Naive B cell (primary cell): ENCODE measurements around the gene MCC. TPM values are rescaled to one million over a fixed set of nuclear protein-coding genes. Genes with fewer than 3 reads are reported as not detected.

Experiments
- ATAC-seq, 2 donors: fragments of 150-1000 bp; cut with Tn5 transposase; 2 replicates each; pipeline ENCODE4 v1.10.0; 2021; ENCODE audit warnings: low read depth in 2 of 2, mild to moderate bottlenecking in 2 of 2, moderate library complexity in 2 of 2
- DNase-seq: peaks from one replicate; pipeline ENCODE4 v3.0.0; 2022
- H3K27ac Mint-ChIP-seq, 6 donors: one replicate each; pipeline ENCODE4 v1.8.0; 2020 to 2022; ENCODE audit warnings: mild to moderate bottlenecking in 6 of 6, mixed read lengths in 6 of 6, moderate library complexity in 5 of 6, inconsistent platforms in 2 of 6
- H3K27me3 Mint-ChIP-seq, 3 donors: one replicate each; pipeline ENCODE4 v1.8.0; 2021 to 2022; ENCODE audit warnings: mixed read lengths in 3 of 3, mild to moderate bottlenecking in 1 of 3
- H3K36me3 Mint-ChIP-seq, 2 donors: one replicate each; pipeline ENCODE4 v1.8.0; 2020 to 2022; ENCODE audit warnings: mixed read lengths in 2 of 2, inconsistent platforms in 1 of 2, mild to moderate bottlenecking in 1 of 2
- H3K4me1 Mint-ChIP-seq, 3 donors: one replicate each; pipeline ENCODE4 v1.8.0; 2020 to 2022; ENCODE audit warnings: mixed read lengths in 3 of 3, inconsistent platforms in 1 of 3, mild to moderate bottlenecking in 1 of 3, moderate library complexity in 1 of 3
- H3K4me3 Mint-ChIP-seq, 8 donors: one replicate each; pipeline ENCODE4 v1.8.0; 2020 to 2022; ENCODE audit warnings: mild to moderate bottlenecking in 8 of 8, mixed read lengths in 8 of 8, moderate library complexity in 8 of 8, inconsistent platforms in 2 of 8
- H3K9me3 Mint-ChIP-seq, 7 donors: one replicate each; pipeline ENCODE4 v1.8.0; 2020 to 2022; ENCODE audit warnings: mixed read lengths in 7 of 7, mild to moderate bottlenecking in 5 of 7, inconsistent platforms in 2 of 7, moderate library complexity in 1 of 7
- polyA plus RNA-seq, 6 donors: library from polyadenylated mRNA; unstranded; fragments of 300-500 nt; fragmentation: Illumina TruSeq; gene quantifications; one replicate each; pipeline ENCODE4 v1.2.3, GENCODE V29; 2021; ENCODE audit warnings: low read depth in 6 of 6

Gene MCC
- polyA plus RNA-seq, 6 donors from 2014 or later = 0.16 to 0.56 (median 0.31) TPM; not detected in 1

GRCh38 chr5:113170707-113171106 is 317.5 kb downstream of the MCC start:
- no peak for ATAC-seq
- Mint-ChIP-seq H3K27me3 (peaks cover 17 to 41% (median 19%) of the 10 kb centered on the region in 3 donors), H3K4me1 (no peaks in the 10 kb centered on the region), H3K4me3 (no peak overlapping the region), H3K9me3 (no peaks in the 10 kb centered on the region), H3K36me3 (no peaks in the 10 kb centered on the region), H3K27ac (no peak overlapping the region)
- DNase-seq = no peak

DNA sequence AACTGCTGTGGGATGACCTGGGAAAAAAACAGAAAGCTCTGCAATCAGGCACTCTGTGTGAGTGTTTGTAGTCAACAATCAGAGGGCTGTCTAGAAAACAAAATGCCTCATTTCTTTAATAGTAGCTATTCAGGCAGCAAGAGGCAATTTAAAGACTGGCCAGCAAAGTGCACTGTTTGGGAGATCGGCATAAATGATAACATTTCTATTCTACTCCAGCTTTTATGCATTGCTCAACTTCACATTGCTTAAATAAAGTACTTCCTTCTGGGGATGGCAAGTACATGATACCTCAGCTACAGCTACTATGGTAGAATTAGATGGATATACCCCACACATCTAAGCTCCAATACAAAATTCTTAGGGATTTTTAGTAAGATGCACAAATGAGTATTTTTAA is 318.5 kb downstream of the MCC start:
- peaks cover 17 to 48% (median 19%) of the 10 kb centered on the region in 3 donors for H3K27me3 Mint-ChIP-seq
- no peak for DNase-seq
- no peak overlapping the region for H3K4me3 Mint-ChIP-seq
- H3K9me3 Mint-ChIP-seq = no peaks in the 10 kb centered on the region
- ATAC-seq = no peak
- H3K27ac Mint-ChIP-seq = no peak overlapping the region
- H3K36me3 Mint-ChIP-seq = no peaks in the 10 kb centered on the region
- no peaks in the 10 kb centered on the region for H3K4me1 Mint-ChIP-seq

- Mint-ChIP-seq H3K4me1 (no peaks in the 10 kb centered on the region), H3K9me3 (no peaks in the 10 kb centered on the region), H3K4me3 (no peak overlapping the region), H3K36me3 (no peaks in the 10 kb centered on the region), H3K27ac (no peak overlapping the region), H3K27me3 (peaks cover 15 to 38% (median 19%) of the 10 kb centered on the region in 3 donors)
- DNase-seq (no peak), ATAC-seq (no peak)
Observed at GRCh38 chr5:113167985-113168384, 320.3 kb downstream of the MCC start.

GRCh38 chr5:113166852-113167366 is 321.3 kb downstream of the MCC start:
- ATAC-seq = no peak
- Mint-ChIP-seq H3K4me1 (no peaks in the 10 kb centered on the region), H3K36me3 (no peaks in the 10 kb centered on the region), H3K4me3 (no peak overlapping the region), H3K27me3 (peaks cover 16 to 36% (median 17%) of the 10 kb centered on the region in 3 donors), H3K9me3 (no peaks in the 10 kb centered on the region), H3K27ac (peak overlapping the region in 1 of 6 donors; percentile 23)
- DNase-seq = no peak

DNA sequence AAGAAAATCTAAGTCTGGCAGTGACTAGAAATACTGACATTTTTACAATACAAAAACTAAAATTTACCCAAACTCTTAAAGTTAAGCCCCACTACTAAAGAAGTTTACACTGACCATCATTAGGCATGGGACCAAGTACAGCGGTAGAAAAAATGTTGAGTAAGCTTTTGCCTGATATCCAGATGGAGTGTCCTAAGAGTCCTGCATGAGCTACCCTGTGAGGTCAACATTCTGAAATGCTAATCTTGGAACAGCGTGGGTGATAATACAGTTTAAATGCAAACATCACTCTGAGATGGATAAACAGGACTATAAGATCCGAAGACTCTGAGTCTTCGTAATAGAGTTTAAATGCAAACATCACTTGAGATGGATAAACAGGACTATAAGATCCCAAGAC is 322.0 kb downstream of the MCC start:
- no peak for DNase-seq
- peaks cover 16 to 30% (median 17%) of the 10 kb centered on the region in 3 donors for H3K27me3 Mint-ChIP-seq
- no peaks in the 10 kb centered on the region for H3K4me1 Mint-ChIP-seq
- no peak for ATAC-seq
- no peaks in the 10 kb centered on the region for H3K9me3 Mint-ChIP-seq
- no peak overlapping the region for H3K27ac Mint-ChIP-seq
- no peak overlapping the region for H3K4me3 Mint-ChIP-seq
- H3K36me3 Mint-ChIP-seq = no peaks in the 10 kb centered on the region

- DNase-seq (no peak), ATAC-seq (no peak)
- Mint-ChIP-seq H3K27ac (no peak overlapping the region), H3K4me1 (no peaks in the 10 kb centered on the region), H3K36me3 (no peaks in the 10 kb centered on the region), H3K4me3 (no peak overlapping the region), H3K27me3 (peaks cover 17 to 37% (median 22%) of the 10 kb centered on the region in 3 donors), H3K9me3 (no peaks in the 10 kb centered on the region)
Observed at GRCh38 chr5:113164021-113164420, 324.2 kb downstream of the MCC start.

DNA sequence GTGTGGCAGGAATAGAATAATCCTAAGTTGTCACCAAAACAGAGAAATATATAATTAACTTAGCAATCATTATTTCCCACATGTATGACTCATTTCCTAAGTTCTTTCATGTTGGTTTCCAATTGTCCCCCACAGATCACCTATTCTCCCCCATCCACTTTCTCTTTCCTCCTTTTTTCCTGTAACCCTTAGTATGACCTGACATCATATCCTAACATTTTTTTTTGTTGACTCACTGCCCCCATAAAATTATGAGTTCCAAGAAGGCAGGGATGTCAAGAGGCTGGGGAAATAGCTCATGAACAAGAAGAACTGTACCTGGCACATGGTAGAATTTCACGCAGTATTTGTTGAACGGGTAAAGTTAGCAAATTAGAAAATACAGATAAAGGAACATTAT is 324.9 kb downstream of the MCC start:
- peaks cover 17 to 38% (median 23%) of the 10 kb centered on the region in 3 donors for H3K27me3 Mint-ChIP-seq
- DNase-seq = no peak
- H3K36me3 Mint-ChIP-seq = no peaks in the 10 kb centered on the region
- ATAC-seq = no peak
- H3K9me3 Mint-ChIP-seq = no peaks in the 10 kb centered on the region
- no peak overlapping the region for H3K27ac Mint-ChIP-seq
- no peak overlapping the region for H3K4me3 Mint-ChIP-seq
- no peaks in the 10 kb centered on the region for H3K4me1 Mint-ChIP-seq

DNA sequence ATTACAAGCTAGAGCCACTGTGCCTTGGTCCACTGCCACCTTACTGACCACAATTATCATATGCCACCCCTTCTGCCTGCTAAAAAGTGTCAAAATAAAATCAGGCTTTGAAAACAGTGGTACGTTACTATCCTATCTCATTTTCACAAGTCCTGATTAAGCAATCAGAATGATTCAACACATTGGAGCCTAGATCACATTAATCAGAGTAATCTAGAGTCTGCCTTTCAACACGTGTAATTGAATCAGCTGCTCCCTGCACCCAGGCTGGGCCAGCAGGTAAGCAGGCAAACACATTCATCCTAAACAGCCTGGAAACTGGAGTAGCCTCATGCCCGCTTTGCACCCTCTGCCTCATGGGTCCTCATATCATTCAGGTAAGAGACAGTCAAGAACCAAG is 325.5 kb downstream of the MCC start:
- Mint-ChIP-seq H3K4me1 (no peaks in the 10 kb centered on the region), H3K27ac (peak overlapping the region in 1 of 6 donors; percentile 23), H3K4me3 (no peak overlapping the region), H3K9me3 (no peaks in the 10 kb centered on the region), H3K36me3 (no peaks in the 10 kb centered on the region), H3K27me3 (peaks cover 17 to 36% (median 23%) of the 10 kb centered on the region in 3 donors)
- DNase-seq = no peak
- ATAC-seq = no peak

GRCh38 chr5:113162208-113162607 is 326.0 kb downstream of the MCC start:
- ATAC-seq (no peak), DNase-seq (no peak)
- Mint-ChIP-seq H3K36me3 (no peaks in the 10 kb centered on the region), H3K27me3 (peaks cover 17 to 33% (median 23%) of the 10 kb centered on the region in 3 donors), H3K27ac (no peak overlapping the region), H3K4me3 (no peak overlapping the region), H3K4me1 (no peaks in the 10 kb centered on the region), H3K9me3 (no peaks in the 10 kb centered on the region)

DNA sequence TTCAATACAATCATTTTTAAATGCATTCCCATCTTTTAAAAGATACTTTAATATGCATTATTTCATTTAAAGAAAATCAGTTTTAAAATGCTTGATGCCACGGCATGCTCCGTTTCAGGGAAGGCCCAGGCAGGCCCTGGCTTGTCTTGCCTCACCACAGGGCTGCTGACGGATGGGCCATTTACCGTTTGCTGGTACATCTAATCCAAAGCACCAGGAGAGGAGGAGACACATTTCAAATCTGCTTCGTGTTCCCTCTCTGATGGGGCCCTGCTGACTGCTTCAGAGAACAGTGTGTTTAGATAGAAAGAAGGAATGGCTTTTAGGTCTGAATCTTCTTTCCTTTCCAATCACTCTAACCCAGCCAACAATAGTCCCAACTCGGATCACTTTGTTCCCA is 326.4 kb downstream of the MCC start:
- Mint-ChIP-seq H3K27ac (no peak overlapping the region), H3K36me3 (no peaks in the 10 kb centered on the region), H3K4me3 (no peak overlapping the region), H3K27me3 (peaks cover 15 to 29% (median 23%) of the 10 kb centered on the region in 3 donors), H3K9me3 (no peaks in the 10 kb centered on the region), H3K4me1 (no peaks in the 10 kb centered on the region)
- no peak for ATAC-seq
- no peak for DNase-seq

- peaks cover 8 to 28% (median 18%) of the 10 kb centered on the region in 3 donors for H3K27me3 Mint-ChIP-seq
- ATAC-seq = no peak
Observed at GRCh38 chr5:113157886-113158285, 330.4 kb downstream of the MCC start.

DNA sequence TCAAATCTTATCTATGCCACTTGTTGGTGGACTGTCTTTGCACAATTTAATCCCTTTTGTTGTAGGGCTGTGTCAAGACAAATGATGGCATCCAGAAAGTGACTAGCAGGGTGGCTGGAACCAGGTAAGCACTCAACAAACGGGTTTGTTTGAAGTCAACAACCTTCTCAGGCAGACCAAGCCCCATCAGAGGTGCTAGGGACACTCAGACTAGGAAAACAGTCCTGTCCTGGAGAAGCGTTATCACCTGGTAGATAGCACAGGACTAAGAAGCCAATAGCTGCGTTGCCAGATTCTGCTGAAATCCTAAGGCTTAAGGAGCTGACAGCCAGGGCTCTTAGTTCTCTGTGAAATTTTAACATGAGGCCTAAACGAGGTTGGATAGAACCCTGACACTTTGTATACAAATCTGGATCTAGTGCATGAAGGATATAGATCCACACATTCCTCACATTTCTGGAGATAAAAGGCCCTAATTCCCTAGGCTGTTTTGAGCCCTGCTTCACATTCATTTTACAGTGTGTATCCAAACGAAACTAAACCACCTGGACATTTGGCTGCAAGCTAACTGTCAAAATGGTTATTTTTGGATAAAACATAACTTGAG is 331.9 kb downstream of the MCC start:
- H3K4me3 Mint-ChIP-seq = no peak overlapping the region
- no peaks in the 10 kb centered on the region for H3K4me1 Mint-ChIP-seq
- H3K27ac Mint-ChIP-seq = no peak overlapping the region
- peaks cover 0 to 7% (median 0%) of the 10 kb centered on the region in 7 donors for H3K9me3 Mint-ChIP-seq
- H3K27me3 Mint-ChIP-seq = peaks cover 9 to 26% (median 15%) of the 10 kb centered on the region in 3 donors
- DNase-seq = no peak
- no peak for ATAC-seq
- H3K36me3 Mint-ChIP-seq = no peaks in the 10 kb centered on the region

More at GRCh38 chr5:113157886-113158285, 330.4 kb downstream of the MCC start:
- Mint-ChIP-seq H3K9me3 (peaks cover 0 to 7% (median 0%) of the 10 kb centered on the region in 7 donors), H3K4me3 (no peak overlapping the region), H3K4me1 (no peaks in the 10 kb centered on the region), H3K36me3 (no peaks in the 10 kb centered on the region), H3K27ac (no peak overlapping the region)
- no peak for DNase-seq

DNA sequence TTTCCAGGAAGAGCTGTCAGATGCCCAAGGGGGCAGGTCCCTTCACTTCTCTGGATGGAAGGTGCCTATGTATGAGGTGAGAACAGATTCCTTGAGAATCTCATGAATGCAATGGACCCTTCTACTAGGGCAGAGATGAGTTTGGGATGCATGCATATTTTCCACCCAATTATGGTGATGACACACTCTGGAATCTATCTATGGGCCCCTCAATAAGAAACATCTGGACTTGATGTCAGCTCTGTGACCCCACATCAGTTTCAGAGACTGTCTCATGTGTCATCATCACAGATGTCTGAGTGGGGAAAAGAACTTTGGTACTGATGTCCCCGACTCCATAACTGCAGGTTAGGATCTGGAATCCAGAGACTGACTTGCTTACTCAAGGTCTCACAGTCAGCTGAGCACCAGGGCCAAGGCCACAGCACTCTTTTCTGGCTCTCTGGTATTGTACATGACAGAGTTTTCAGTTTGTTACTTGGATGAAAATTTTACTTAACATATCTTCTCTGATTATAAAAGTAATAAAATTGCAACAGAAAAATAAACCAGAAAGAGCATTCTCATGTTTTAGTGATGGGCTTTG is 334.6 kb downstream of the MCC start:
- H3K9me3 Mint-ChIP-seq = peaks cover 0 to 7% (median 0%) of the 10 kb centered on the region in 7 donors
- ATAC-seq = no peak
- DNase-seq = no peak
- H3K27me3 Mint-ChIP-seq = peaks cover 2 to 20% (median 9%) of the 10 kb centered on the region in 3 donors
- H3K27ac Mint-ChIP-seq = no peak overlapping the region
- H3K4me3 Mint-ChIP-seq = no peak overlapping the region
- H3K36me3 Mint-ChIP-seq = no peaks in the 10 kb centered on the region
- no peaks in the 10 kb centered on the region for H3K4me1 Mint-ChIP-seq

GRCh38 chr5:113152380-113152740 is 335.9 kb downstream of the MCC start:
- H3K36me3 Mint-ChIP-seq = no peaks in the 10 kb centered on the region
- no peak for ATAC-seq
- H3K9me3 Mint-ChIP-seq = peaks cover 0 to 7% (median 0%) of the 10 kb centered on the region in 7 donors
- H3K27me3 Mint-ChIP-seq = peaks cover 0 to 26% (median 14%) of the 10 kb centered on the region in 3 donors
- H3K4me3 Mint-ChIP-seq = no peak overlapping the region
- H3K27ac Mint-ChIP-seq = no peak overlapping the region
- no peaks in the 10 kb centered on the region for H3K4me1 Mint-ChIP-seq
- no peak for DNase-seq
